ENCODE measurements around the gene CHRDL2.

The CHRDL2 gene

DNA sequence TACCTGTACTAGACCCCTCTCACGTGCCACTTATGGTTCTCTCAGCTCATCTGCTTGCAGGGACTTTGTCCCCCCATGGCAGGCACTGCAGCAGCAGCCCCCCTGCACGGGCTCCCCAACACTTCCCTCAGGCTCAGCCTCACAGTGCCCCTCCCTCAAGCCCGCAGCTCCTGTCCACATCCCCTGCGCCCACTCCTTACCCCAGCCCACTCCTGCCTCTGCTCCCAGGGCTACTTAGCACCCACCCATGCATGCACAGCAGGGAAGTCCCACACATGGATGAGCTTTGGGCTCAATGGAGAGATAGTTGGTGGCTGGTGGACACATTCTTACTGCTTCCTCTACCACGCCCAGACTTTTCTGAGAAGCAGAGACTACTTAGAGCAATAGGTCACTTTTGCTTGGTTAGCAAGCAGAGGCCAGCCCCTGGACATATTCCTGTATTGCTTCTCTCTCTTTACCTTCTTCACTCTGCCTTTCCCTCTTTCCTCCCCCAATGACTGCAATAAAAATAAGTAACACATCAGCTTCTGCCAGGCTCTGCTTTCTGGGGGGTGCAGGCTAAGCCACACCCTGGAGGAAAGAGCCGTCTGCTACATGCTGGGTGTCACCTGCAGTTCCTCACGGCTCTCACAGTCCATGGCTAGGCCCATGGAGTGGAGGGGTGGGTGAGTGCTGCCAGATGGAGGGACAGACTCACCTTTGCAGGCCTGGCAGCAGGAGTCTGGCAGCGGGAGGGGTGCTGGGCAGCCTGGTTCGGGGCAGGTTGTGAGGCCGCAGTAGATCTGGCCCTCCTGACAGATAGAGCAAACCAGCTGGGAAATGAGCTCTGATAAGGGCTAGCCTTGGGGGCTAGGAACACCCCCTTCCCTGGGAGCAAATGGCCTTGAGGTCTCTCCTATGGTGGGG lies 23.4 kb downstream of the CHRDL2 start:
- Mint-ChIP-seq H3K4me3 (no peak overlapping the region), H3K9me3 (no peaks in the 10 kb centered on the region), H3K36me3 (no peaks in the 10 kb centered on the region), H3K27ac (peak overlapping the region; percentile 55), H3K4me1 (no peaks in the 10 kb centered on the region)
- DNase-seq (ENCODE audit: low spot score in 2 of 2), result no peak
- no peak for ATAC-seq

DNA sequence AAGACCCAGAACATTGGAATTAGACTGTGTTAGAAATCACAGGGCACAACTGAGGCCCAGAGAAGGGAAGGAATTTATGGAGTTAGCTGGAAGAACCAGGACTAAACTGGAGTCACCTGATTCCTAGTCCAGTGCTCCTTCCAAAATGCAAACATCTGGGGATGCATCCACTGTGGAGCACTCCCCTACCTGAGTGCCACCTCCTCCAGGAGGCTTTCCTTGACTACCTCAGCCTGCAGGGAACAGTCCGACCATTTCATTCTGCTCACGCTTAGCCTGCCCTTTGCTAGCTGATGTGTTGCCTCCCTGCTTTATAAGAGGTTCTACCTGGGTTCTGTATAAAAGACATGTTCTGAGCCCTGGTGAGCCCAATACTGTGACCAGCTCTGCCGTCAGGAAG lies 24.0 kb downstream of the CHRDL2 start:
- ATAC-seq, result no peak
- peak overlapping the region; percentile 55 for H3K27ac Mint-ChIP-seq
- no peaks in the 10 kb centered on the region for H3K9me3 Mint-ChIP-seq
- no peak overlapping the region for H3K4me3 Mint-ChIP-seq
- no peaks in the 10 kb centered on the region for H3K36me3 Mint-ChIP-seq
- H3K4me1 Mint-ChIP-seq, result no peaks in the 10 kb centered on the region
- DNase-seq (ENCODE audit: low spot score in 2 of 2), result no peak

DNA sequence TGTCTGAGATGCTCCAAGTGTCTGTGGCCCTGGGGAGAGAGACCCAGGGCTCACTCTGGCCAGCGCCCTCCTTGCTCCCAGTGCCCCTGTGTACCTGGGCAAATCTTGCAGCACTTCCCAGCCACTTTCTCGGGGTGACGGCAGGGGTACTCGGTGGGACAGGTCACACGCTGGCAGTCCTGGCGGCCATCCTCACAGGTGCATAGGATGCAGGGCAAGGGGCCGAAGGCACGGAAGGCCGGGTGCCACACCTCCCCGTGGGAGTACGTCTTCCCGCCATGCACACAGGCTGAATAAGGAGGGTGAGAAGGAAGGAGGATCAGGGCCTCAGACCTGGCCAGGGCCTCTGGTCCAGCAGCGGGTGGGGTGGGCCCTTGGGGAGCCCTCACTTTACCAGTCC lies 28.0 kb downstream of the CHRDL2 start:
- DNase-seq (ENCODE audit: low spot score in 2 of 2), result no peak
- H3K9me3 Mint-ChIP-seq, result no peaks in the 10 kb centered on the region
- no peaks in the 10 kb centered on the region for H3K4me1 Mint-ChIP-seq
- ATAC-seq, result no peak
- no peaks in the 10 kb centered on the region for H3K36me3 Mint-ChIP-seq
- H3K27ac Mint-ChIP-seq, result peak overlapping the region; percentile 70
- H3K4me3 Mint-ChIP-seq, result no peak overlapping the region

DNA sequence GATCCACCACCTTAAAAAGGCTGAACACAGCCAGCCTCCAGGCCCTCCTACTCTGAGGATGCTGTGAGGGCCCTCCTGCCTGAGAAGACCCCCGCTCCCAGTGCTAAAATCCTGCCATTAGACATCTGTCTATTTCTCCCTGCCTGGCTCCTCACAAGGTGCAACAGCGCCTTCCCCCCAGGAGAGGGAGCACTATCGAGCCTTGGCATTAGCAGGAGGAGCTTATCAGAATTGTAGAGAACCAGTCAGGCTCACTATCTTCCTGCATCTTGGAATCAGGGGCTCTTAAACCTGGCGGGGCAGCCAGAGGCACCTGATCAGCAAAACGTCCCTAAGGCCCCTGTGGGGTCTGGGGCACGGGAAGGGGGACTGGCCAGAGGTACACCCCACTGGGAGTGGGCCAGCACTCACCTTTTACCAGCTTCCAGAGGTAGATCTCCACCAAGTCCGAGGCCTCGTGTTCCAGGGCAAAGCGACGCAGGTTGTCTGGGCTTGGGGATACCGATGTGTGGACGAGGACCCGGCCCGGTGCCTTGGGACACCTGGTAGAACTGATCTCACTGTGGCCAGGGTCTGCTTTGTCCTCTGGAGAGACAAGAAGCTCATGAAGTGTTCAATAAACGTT lies 28.7 kb downstream of the CHRDL2 start:
- Mint-ChIP-seq H3K27ac (peak overlapping the region; percentile 70), H3K36me3 (no peaks in the 10 kb centered on the region), H3K9me3 (no peaks in the 10 kb centered on the region), H3K4me1 (peaks cover 2% of the 10 kb centered on the region), H3K4me3 (no peak overlapping the region)
- DNase-seq (ENCODE audit: low spot score in 2 of 2) (peak; percentile 55 to 80), ATAC-seq (peak; percentile 69)

DNA sequence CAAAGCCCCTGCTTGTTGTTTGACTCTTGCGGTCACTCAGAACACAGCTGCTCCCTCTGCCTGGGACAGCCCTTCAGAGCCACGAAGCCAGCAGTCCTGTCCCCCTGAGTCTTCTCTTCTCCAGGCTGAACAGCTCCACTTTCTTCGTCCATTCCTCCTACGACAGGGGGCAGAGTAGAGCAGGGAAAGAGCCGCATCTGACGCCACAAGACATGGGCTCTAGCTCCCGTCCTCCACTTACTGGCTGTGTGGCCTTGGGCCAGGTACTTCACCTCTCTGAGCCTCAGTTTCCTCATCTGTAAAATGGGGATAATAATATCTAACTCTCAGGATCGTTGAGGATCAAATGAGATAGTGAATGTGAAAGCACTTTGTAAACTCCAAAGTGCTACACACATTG lies 29.9 kb downstream of the CHRDL2 start:
- no peaks in the 10 kb centered on the region for H3K9me3 Mint-ChIP-seq
- ATAC-seq (no peak), DNase-seq (ENCODE audit: low spot score in 2 of 2) (no peak)
- H3K36me3 Mint-ChIP-seq, result no peaks in the 10 kb centered on the region
- H3K4me3 Mint-ChIP-seq, result no peak overlapping the region
- peaks cover 9% of the 10 kb centered on the region for H3K4me1 Mint-ChIP-seq
- no peak overlapping the region for H3K27ac Mint-ChIP-seq

DNA sequence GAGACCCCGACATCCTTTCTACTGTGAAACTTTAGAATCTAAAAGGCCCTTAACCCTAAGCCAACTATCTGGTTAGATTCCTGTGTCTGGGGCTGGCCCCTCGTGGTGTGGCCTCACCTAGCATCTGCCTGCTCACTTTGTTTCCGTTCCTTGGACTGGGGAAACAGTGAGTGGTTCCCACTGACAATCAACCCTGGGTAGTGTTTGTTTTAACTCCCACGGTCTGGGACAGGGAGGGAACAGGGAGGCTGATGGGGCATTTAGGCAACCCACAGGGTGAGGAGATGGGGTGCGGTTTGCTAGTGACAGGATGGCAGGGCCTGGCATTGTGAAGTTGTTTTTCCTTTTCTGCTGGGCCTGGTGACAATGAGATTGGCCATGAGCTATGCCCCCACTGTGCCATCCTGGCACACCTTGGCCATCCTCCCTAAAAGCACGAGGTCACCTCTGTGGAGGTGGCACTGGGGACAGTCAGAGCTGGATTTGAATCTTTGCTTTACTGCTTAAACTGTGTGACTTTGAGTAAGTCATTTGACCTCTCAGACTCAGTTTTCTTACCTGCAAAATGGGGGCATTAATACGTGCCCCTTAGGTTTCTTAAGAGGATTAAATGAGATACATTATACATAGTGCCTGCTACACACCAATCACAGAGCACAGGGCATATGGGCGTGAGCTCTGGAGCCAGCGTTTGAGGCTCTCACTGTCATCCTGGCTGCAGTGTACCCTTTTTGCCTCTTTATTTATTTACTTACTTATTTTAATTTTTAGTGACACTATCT lies 31.4 kb downstream of the CHRDL2 start:
- H3K27ac Mint-ChIP-seq, result no peak overlapping the region
- peaks cover 9% of the 10 kb centered on the region for H3K4me1 Mint-ChIP-seq
- ATAC-seq (no peak), DNase-seq (ENCODE audit: low spot score in 2 of 2) (no peak)
- H3K9me3 Mint-ChIP-seq, result no peaks in the 10 kb centered on the region
- no peaks in the 10 kb centered on the region for H3K36me3 Mint-ChIP-seq
- H3K4me3 Mint-ChIP-seq, result no peak overlapping the region

DNA sequence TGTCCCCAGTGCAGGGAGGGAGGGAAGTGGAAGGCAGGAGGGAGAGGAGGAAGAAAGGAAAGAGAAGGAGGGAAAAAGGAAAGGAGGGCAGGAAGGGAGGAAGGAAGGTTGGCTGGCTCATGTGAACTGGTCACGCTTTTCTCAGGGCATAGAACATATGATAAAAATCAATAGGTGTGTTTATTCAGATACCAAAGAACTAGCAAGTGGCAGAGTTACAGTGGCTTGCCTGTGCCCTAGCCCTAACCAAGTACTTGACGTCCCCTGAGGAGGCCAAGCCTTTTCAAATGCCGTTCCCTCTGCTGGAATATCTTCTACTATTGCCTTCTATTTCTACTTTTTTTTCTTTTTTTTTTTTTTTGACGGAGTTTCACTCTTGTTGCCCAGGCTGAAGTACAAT lies 33.5 kb downstream of the CHRDL2 start:
- Mint-ChIP-seq H3K27ac (no peak overlapping the region), H3K4me3 (peak overlapping the region; percentile 1), H3K4me1 (peaks cover 9% of the 10 kb centered on the region), H3K9me3 (no peaks in the 10 kb centered on the region), H3K36me3 (no peaks in the 10 kb centered on the region)
- no peak for DNase-seq (ENCODE audit: low spot score in 2 of 2)
- ATAC-seq, result no peak

DNA sequence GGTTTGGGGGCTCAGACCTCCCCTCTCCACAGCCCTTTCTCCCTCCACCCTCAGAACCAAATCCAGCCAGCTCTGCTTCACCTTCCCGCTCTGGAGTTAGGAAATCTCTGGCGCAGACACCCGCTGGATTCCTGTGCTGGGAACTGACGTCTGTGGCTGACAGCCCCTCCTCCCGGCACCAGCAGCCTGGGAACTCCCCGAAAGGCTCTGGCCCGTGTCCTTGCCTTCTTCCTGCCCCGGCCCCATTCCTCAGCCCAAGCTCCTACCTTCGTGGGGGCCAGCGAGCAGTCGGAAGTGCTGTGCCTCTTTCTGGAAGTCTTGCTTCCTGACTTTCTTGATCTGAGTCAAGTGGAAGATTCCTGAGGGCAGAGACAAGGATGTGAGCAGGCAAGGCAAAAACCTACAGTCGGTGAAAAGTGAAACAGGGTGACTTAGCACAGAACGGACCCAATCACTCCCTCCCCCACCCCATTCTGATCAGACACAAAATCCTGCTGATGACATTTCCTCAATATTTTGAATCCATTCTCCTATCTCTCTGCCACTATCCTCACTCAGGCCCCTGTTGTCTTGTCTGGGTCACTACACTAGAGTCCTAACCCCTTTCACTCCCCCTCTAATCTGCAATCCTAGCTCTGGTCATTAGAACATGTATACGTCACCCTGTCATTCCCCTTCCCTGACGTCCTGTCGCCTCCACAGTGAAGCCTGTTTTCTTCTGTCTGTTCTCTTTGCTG lies 34.1 kb downstream of the CHRDL2 start:
- Mint-ChIP-seq H3K27ac (peak overlapping the region; percentile 9), H3K36me3 (no peaks in the 10 kb centered on the region), H3K9me3 (no peaks in the 10 kb centered on the region), H3K4me3 (peak overlapping the region; percentile 1), H3K4me1 (peaks cover 9% of the 10 kb centered on the region)
- no peak for ATAC-seq
- DNase-seq (ENCODE audit: low spot score in 2 of 2), result no peak

DNA sequence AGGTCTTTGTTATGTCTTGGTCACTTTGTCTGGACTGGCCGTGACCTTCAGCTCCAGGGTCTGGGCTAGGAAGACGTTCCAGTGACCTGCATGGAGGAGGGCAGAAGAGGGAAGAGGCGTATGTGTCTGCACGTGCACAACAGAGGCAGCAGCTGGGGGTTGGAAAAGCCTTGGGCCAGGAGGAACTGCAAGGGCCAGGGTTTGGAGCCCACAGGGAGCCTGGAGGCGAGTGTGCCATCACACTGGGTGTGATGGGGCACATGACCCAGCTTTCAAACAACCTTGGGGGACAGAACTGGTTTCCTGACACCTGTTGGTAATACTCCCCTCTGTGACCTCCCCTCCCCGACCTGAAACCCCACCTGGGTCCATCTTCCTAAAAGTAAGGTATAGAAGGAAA lies 34.7 kb downstream of the CHRDL2 start:
- no peak overlapping the region for H3K4me3 Mint-ChIP-seq
- H3K36me3 Mint-ChIP-seq, result no peaks in the 10 kb centered on the region
- ATAC-seq (no peak), DNase-seq (ENCODE audit: low spot score in 2 of 2) (no peak)
- no peak overlapping the region for H3K27ac Mint-ChIP-seq
- H3K4me1 Mint-ChIP-seq, result peaks cover 9% of the 10 kb centered on the region
- no peaks in the 10 kb centered on the region for H3K9me3 Mint-ChIP-seq

DNA sequence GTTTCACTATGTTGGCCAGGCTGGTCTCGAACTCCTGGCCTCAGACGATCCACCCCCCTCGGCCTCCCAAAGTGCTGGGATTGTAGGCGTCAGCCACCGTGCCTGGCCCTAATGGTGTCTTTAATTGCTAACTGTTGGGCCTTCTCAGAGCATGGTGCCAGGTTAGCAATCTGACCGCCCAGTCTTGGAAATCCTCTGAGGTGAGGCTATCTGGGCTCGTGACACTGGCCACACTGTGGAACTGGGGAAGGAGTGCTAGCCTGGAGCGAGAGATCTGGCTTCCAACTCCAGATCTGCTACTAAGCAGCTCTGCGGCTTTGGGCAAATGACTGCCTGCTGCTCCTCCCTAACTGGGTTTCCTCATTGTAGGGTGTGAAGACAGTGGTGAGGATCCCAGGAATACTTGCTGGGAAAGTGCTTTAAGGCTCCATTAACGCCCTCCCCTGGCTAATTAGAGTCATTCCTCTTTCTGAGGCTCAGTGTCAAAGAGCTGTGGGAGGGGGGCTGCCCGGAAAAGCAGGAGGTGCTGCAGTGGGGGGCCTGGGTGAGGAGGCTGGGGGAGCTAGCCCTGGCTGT lies 35.4 kb downstream of the CHRDL2 start:
- Mint-ChIP-seq H3K4me1 (peaks cover 9% of the 10 kb centered on the region), H3K27ac (no peak overlapping the region), H3K4me3 (no peak overlapping the region), H3K9me3 (no peaks in the 10 kb centered on the region), H3K36me3 (no peaks in the 10 kb centered on the region)
- ATAC-seq, result no peak
- DNase-seq (ENCODE audit: low spot score in 2 of 2), result no peak

DNA sequence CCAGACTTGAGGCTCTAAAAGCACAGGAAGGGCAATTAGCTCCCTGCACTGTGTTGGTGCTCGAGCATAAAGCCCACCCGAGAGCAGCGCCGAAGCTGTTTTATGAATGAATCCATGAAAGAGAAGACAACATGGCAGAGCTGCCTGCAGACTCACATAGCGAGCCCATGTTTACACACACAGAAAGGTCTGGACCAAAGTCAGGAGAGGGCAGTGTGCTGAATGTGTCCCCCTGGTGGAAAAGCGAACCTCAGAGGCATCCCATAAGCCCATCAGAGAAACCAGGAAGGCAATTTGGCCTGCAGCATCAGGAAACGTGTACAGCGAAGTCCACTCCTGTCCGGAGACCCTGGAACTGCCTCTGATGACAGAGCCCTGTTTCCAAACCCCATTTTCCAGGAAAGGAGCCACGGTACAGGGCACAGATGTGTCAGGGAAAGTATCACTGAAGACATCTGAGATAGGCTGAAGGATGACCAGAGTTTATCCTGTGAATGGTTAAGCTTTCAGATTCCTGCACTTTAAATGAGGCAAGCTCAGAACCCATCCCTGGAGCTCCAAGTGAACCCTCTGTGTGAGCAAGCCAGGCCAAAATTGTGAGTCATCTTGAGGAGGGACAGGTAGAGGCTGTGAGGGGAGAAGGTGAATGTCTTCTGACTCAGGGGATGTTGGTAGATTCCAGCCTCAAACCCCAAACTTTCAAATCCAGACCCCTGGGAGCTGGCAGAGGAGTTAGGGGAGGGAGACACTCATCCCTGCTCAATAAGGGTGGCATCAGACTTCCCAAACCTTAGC lies 36.9 kb downstream of the CHRDL2 start:
- no peak overlapping the region for H3K4me3 Mint-ChIP-seq
- no peaks in the 10 kb centered on the region for H3K36me3 Mint-ChIP-seq
- DNase-seq (ENCODE audit: low spot score in 2 of 2) (no peak), ATAC-seq (no peak)
- H3K27ac Mint-ChIP-seq, result peak overlapping the region; percentile 39
- peaks cover 9% of the 10 kb centered on the region for H3K4me1 Mint-ChIP-seq
- H3K9me3 Mint-ChIP-seq, result no peaks in the 10 kb centered on the region

DNA sequence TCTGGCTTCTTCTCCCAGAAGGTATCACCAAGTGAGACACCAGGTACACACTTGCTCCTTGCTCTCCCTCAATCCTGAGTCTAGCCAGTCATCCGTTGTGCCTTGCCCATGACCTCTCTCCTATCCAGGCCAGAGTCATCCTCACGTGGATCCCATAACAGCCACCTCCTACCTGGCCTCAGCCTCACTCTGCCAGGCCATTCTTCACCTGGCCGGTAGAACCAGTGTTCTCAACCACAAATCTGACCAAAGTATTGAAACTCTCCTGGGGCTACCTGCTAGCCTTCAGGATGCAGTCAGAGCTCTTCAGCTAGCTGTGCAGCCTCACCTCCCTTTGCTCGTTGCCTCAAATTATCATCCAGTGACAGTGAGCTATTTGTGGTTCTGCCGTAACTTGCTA lies 37.7 kb downstream of the CHRDL2 start:
- no peak for DNase-seq (ENCODE audit: low spot score in 2 of 2)
- H3K4me1 Mint-ChIP-seq, result peaks cover 9% of the 10 kb centered on the region
- no peak overlapping the region for H3K4me3 Mint-ChIP-seq
- no peaks in the 10 kb centered on the region for H3K36me3 Mint-ChIP-seq
- no peak for ATAC-seq
- H3K9me3 Mint-ChIP-seq, result no peaks in the 10 kb centered on the region
- H3K27ac Mint-ChIP-seq, result peak overlapping the region; percentile 39

DNA sequence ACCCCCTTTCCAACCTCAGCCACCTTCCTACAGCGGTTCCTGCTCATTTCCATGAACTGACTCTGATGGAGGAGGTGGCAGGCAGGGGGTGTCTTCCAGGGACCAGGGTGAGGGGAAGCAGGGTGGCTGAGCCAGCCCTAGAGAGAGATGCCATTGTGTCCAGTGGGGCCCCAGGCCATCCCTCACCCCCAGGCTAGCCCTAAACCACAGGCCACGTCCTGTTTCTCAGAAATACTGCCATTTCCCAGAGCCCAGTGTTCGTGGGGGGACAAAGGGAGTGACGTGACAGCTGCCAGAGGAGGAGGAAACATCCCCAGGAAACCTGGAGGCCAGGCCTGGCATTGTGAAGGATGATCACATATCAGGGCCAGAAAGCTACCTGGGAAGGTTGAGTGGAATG lies 39.5 kb downstream of the CHRDL2 start:
- no peaks in the 10 kb centered on the region for H3K9me3 Mint-ChIP-seq
- DNase-seq (ENCODE audit: low spot score in 2 of 2), result no peak
- H3K36me3 Mint-ChIP-seq, result no peaks in the 10 kb centered on the region
- H3K4me1 Mint-ChIP-seq, result no peaks in the 10 kb centered on the region
- no peak overlapping the region for H3K27ac Mint-ChIP-seq
- no peak overlapping the region for H3K4me3 Mint-ChIP-seq
- peak; percentile 27 for ATAC-seq

DNA sequence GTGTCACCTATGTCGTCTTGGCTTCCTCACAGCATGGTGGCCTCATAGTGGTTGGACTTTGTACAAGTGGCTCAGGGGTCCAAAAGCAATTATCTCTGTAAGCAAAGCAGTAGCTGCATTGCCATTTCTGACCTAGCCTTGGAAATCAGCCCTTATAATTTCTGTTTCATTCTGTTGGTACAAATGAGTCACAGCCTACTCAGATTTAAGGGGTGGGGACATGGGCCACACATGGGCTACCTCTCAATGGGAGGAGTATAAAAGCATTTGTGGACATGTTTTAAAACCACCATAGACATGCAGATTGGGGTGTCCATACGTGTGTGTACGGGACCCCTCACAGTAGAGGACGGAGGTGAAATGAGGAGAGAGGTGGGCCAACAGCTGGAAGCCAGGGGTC lies 41.6 kb downstream of the CHRDL2 start:
- Mint-ChIP-seq H3K27ac (no peak overlapping the region), H3K4me3 (no peak overlapping the region), H3K9me3 (no peaks in the 10 kb centered on the region), H3K36me3 (no peaks in the 10 kb centered on the region), H3K4me1 (no peaks in the 10 kb centered on the region)
- ATAC-seq, result no peak
- no peak for DNase-seq (ENCODE audit: low spot score in 2 of 2)

All from stimulated activated effector memory CD8-positive, alpha-beta T cell treated with anti-CD3 and anti-CD28 coated beads, Interleukin-12 subunit alpha, Interleukin-12 subunit beta, amount 100 ng/mL, for 72 hours (primary cell).